NCI-H1694 treated with DMSO at 0.1 percent for 48 hours (cell line): Measurements from ENCODE around the gene ATG16L2.
A peak's percentile ranks its signal among the peaks of the same experiment; 100 is the strongest.
"Not testable (repeated sequence)": the region's sequence is repeated elsewhere in the genome, so short reads cannot be mapped to it uniquely, and the experiment has no call there.

Source experiments
- DNase-seq: peaks from one replicate; lab custom pipeline; 2025; lab: John Stamatoyannopoulos, UW

Gene ATG16L2

DNA sequence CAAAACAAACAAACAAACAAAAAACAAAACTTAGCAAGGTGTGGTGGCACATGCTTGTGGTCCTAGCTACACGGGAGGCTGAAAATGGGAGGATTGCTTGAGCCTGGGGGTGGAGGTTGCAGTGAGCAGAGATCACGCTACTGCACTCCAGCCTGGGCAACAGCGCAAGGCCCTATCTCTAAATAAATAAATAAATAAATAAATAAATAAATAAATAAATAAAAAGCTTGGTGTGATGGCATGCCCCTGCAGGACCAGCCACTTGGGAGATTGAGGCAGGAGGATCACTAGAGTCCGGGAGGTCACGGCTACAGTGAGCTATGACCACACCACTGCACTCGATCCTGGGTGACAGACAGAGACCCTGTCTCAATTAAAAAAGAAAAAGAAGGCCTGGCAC, 11.4 kb upstream of the ATG16L2 start:
- no peak for DNase-seq

DNA sequence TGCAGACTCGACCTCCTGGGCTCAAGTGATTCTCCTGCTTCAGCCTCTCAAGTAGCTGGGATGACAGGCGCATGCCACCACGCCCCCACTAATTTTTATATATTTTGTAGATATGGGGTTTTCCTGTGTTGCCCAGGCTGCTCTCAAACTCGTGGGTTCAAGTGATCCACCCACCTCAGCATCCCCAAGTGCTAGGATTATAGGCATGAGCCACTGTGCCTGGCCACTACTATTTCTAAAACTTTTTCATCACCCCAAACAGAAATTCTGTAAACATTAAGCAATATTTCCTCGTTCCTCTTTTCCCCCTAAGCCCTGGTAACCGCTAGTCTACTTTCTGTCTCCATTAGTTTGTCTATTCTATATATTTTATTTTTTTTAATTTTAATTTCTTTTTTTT, 9.0 kb upstream of the ATG16L2 start:
- DNase-seq, result no peak

- DNase-seq, result not testable (repeated sequence)
Observed at GRCh38 chr11:72806378-72806777, 7.8 kb upstream of the ATG16L2 start.

DNA sequence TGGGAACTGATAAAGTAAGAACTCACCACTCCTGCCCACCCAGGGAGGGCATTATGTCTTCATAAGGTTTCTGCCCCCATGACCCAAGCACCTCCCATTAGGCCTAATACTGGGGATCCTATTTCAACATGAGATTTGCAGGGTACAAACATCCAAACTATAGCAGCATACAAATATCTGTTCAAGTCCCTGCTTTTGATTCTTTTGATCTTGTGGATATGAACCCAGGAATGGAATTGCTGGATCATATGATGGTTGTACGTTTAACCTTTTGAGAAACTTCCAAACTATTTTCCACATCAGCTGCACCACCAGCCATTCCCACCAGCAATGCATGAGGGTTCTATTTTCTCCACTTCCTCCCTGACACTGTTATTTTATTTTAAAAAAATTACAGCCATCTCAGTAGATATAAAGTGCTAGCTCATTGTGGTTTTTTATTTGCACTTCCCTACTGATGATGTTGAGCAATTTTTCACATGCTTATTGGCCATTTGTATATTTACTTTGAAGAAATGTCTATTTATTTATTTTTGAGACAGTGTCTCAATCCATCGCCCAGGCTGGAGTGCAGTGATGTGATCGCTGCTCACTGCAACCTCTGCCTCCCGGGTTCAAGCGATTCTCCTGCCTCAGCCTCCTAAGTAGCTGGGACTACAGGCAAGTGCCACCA, 7.1 kb upstream of the ATG16L2 start:
- no peak for DNase-seq

GRCh38 chr11:72807792-72808191, 6.4 kb upstream of the ATG16L2 start:
- no peak for DNase-seq

DNA sequence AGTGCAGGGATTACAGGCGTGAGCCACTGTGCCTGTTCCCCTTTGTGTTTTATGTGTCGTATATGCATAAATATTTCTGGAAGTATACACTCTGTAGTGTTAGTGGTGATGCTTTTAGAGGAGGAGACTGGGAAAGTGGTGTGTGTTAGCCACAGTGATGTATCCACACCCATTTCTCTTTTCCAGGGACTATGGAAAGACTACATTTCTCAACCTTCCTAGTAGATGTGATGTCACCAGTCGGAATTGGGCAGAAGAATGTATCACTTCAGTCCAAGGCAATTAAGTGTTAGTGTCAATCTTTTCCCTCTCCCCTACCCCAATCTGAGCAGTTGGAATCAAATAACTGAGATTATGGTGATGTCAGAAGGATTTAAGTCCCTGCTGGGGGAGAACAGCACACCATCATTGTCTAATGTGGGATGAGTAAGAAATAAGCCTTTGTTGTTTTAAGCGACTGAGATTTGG, 5.8 kb upstream of the ATG16L2 start:
- no peak for DNase-seq

- not testable (repeated sequence) for DNase-seq
Observed at GRCh38 chr11:72811686-72812085, 2.5 kb upstream of the ATG16L2 start.

- DNase-seq, result no peak
Observed at GRCh38 chr11:72812604-72812966, 1.6 kb upstream of the ATG16L2 start.

DNA sequence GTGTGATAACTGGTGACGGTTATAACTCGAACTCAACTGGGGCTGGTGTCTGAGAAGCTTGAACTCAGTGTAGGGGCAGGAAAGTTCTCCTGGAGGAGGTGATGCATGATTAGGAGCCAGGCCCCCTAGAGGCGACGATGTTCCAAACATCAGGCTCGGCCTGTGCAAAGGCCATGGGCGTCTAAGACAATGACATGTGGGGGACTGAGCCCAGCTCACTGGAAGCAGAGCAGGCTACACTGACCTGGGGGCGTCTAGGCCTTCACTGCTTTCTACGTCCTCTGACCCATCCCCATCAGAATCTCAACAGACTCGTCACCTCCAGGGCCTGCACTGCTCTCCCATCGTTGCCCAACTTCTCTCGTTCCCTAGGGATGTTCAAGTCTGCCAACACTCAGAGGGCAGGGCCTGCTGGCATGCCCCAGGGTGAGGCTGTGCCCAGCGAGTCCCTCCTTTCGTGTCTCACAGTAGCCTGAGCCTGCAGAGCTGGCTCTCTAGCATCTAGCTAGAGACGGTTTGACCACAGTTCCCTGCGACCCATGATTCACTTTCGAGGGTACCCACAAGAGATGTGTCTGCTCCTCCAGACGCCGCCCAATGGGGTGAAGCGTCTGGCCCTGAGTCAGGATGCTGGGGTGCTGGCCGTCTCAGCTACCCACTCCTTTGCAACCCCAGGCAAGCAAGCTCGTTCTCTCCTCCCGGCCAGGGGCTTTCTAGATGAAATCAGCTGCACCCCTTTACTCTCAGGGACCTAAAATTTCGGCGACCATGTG, 1.1 kb upstream of the ATG16L2 start:
- DNase-seq, result peak; percentile 55

- peak; percentile 67 for DNase-seq
Observed at GRCh38 chr11:72813740-72814285, 398 bp upstream of the ATG16L2 start.

DNA sequence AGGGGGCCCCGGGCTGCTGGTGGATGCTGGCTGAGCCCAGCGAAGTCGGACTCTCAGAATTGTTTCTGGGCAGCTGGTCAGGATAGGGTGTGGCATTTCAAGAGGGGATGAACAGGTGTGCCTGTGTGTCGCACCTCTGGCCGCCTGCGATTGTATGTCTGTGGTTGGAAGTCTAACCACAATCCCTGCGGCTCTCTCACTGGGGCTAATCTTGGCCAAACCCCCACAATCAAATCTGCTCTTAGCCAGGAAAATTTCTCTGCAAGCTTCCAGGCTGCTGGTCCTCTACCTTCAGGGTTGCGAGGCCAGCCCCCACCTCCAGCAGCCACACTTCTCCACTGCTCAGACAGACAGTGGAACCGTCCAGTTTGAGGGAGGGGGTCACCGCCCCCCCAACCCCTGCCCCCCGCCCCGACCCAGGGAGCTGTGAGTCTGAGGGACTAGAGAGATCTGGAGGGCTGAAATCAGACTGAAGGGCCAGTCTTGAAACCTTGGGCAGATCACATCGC, 953 bp downstream of the ATG16L2 start:
- DNase-seq, result no peak

GRCh38 chr11:72816404-72816990, 2.3 kb downstream of the ATG16L2 start:
- DNase-seq, result no peak

- no peak for DNase-seq
Observed at GRCh38 chr11:72817966-72818365, 3.8 kb downstream of the ATG16L2 start.

GRCh38 chr11:72818971-72819370, 4.8 kb downstream of the ATG16L2 start:
- no peak for DNase-seq

- DNase-seq, result no peak
Observed at GRCh38 chr11:72820439-72821139, 6.4 kb downstream of the ATG16L2 start.

DNA sequence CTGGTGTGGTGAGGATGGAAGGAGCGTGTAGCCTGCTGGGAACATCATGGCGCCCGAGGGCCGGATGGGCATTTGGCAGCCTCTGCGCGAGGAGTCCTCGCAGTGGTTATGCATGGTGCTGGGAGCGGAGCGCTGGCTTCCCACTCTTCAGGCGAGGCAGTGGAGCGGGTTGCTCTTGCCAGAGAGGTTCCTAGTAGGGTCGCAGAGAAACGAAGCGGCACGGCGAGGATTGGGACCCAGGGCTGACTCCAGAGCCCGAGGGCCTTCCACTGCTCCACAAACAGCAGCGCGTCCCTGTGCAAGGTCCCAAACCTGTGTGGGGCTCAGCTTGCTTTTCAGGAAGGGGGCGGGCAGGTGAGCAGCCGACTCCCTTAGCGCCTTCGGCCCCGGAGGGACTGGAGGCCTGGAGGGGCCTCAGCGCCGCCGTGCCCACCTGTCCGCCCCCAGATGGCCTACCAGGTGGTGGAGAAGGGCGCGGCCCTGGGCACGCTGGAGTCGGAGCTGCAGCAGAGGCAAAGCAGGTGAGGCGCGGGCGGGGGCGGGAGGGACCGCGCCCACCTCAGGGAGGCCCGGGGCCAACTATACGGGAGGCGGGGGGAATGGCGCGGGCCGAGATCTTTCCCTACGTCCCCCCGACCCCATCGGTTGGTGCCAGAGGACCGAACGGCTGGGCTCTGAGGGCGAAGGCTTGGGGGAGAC, 7.2 kb downstream of the ATG16L2 start:
- DNase-seq, result no peak

DNA sequence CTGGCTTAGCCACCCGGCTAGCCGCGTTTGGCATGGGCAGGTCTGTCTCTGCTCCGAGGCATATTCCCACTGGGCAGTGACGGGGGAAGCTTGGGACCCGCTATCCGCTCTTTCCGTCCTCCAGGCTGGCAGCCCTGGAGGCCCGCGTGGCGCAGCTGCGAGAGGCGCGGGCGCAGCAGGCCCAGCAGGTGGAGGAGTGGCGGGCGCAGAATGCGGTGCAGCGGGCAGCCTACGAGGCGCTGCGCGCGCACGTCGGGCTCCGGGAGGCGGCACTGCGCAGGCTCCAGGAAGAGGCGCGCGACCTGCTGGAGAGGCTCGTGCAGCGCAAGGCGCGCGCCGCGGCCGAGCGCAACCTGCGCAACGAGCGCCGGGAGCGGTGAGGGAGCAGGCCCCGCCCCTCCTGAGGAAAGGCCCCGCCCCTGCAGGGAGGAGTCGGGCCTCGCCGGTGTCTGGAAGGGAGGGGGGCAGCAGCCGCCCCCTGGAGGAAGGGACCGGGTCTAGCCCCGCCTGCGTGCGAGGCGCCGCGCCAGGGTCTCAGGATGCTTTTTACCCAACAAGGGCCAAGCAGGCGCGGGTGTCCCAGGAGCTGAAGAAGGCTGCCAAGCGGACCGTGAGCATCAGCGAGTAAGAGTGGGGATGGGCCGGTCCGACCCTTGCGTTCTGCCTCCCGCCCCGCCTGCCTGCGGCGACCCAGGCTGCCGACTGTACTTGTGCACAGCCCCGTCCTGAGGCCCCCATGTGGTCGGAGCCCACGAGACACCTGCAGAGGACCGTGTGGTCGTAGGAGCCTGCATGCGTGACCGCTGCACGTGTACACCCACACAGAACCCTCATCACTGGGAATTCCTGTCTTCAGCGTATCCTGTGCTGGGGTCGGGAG, 7.9 kb downstream of the ATG16L2 start:
- DNase-seq, result peak; percentile 79

DNA sequence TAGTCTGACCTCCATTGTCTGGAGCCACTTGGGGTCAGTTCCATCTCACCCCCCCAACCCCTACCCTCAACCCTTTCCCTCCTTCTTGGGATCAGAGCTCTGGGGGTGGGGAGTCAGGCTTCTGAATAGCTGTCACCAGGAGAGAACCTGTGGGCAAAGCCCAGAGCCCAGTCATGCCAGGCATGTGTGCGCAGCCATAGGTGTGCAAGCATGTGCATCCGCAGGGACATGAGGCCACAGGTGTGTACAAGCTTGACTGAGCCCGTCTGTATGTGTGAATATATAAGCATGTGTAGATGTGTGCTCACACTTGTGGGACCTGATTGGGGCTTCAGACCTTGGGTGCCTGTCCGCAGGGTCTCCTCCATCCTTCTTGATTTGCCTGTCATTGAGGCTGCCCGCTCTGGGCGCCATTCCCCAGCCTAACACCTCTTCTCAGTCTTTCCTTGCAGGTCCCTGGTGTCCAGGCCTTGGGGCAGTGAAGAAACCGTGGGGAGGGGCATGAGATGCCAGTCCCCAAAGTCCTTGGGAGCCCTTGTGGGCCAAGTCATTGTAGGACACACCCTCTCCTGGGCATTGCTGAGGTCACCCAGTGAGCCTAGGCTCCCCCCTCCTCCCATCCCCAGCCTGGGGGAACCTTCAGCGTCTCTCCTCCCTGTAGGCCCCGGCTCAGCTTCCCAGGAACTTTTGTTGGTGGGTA, 9.0 kb downstream of the ATG16L2 start:
- DNase-seq, result no peak

DNA sequence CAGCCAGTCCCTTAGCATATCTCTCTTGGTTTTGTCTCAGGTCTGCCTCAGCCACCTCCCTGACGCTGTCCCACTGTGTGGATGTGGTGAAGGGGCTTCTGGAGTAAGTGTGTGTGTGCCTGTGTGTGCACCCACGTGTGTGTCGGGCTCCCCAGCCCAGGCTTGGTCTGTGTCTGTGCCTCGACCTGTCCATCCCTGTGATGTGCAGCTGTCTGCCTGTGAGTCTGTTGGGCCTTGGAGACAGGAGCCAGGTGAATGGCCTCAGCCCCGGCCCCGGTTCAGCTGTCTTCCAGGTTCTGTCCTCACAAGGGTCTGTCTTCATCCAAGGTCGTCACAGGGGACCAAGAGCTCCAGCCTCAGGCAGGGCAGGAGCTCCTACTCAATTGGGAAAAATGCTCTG, 9.8 kb downstream of the ATG16L2 start:
- no peak for DNase-seq
